Measurements from ENCODE around the gene SLC28A1.

The SLC28A1 gene

DNA sequence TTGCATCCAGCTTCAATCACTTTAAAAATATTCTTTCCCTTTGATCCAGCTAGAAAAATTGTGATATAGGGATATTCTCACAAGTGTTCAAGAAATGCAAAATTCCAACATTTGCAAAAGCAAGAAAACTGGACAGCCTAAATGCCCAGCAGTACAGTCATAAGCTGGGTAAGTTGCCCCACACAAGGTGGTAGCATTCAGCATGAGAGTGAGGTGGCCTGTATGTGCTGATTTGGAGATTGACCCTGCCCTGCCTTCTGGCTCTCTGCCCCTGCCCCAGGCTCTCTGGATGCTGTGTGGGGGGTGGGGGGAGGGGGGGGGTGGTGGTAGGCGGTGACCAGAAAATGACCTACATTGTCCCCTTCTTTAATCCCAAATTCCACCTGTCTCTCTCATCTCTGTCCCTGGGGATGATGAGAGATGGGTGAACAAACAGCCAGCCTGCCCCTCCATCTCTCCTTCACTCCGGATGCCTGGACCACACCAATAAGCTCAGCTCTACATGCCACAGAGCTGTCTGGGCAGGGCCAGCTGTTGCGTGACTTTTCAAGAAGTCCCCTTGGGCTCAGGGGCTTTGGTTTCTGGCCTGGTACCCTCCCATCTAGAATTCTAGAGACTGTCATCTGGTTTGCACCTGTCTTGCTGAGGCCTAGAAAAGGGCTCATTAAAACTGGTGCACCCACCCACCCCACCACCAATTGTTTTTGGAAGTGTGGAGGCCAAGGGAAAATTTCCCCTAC is 42.2 kb downstream of the SLC28A1 start:
- no peaks in the 10 kb centered on the region for H3K36me3 ChIP-seq (ENCODE audit: low read length)
- no peaks in the 10 kb centered on the region for H3K79me2 ChIP-seq (ENCODE audit: insufficient read depth, low read length)
- H2AFZ ChIP-seq (ENCODE audit: low read depth, low read length, severe bottlenecking) = no peak overlapping the region
- TF ChIP-seq, protein P1, sequence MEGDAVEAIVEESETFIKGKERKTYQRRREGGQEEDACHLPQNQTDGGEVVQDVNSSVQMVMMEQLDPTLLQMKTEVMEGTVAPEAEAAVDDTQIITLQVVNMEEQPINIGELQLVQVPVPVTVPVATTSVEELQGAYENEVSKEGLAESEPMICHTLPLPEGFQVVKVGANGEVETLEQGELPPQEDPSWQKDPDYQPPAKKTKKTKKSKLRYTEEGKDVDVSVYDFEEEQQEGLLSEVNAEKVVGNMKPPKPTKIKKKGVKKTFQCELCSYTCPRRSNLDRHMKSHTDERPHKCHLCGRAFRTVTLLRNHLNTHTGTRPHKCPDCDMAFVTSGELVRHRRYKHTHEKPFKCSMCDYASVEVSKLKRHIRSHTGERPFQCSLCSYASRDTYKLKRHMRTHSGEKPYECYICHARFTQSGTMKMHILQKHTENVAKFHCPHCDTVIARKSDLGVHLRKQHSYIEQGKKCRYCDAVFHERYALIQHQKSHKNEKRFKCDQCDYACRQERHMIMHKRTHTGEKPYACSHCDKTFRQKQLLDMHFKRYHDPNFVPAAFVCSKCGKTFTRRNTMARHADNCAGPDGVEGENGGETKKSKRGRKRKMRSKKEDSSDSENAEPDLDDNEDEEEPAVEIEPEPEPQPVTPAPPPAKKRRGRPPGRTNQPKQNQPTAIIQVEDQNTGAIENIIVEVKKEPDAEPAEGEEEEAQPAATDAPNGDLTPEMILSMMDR (IDR thresholded peaks at IDR 0.05; ENCODE audit: insufficient read depth, low read length, poor library complexity, severe bottlenecking) = no peak
- no peak for TF ChIP-seq EZH2phosphoT487 (conservative IDR thresholded peaks at IDR 0.05; ENCODE audit: low read length)
- no peaks in the 10 kb centered on the region for H4K20me1 ChIP-seq (ENCODE audit: low read depth, low read length)
- no peak overlapping the region for H3K9ac ChIP-seq (ENCODE audit: low read length)
- H3F3A ChIP-seq (ENCODE audit: insufficient read depth) = no peaks in the 10 kb centered on the region
- H3K4me3 ChIP-seq (ENCODE audit: insufficient read depth, low read length, poor library complexity, severe bottlenecking) = no peak overlapping the region
- H3K9me3 ChIP-seq (ENCODE audit: insufficient read depth, low read length) = no peaks in the 10 kb centered on the region
- no peak overlapping the region for H3K27ac ChIP-seq (ENCODE audit: low read depth, low read length)
- H3K9me2 ChIP-seq (replicated peaks; ENCODE audit: insufficient read depth, low read length) = no peaks in the 10 kb centered on the region
- no peaks in the 10 kb centered on the region for H3K27me3 ChIP-seq (ENCODE audit: low read length)
- no peak overlapping the region for H3K4me2 ChIP-seq (ENCODE audit: low read depth, low read length, poor library complexity, severe bottlenecking)

- Histone ChIP-seq H3K9ac (ENCODE audit: low read length) (no peak overlapping the region), H3F3A (ENCODE audit: insufficient read depth) (no peaks in the 10 kb centered on the region), H3K79me2 (ENCODE audit: insufficient read depth, low read length) (no peaks in the 10 kb centered on the region), H3K4me3 (ENCODE audit: insufficient read depth, low read length, poor library complexity, severe bottlenecking) (no peak overlapping the region), H3K36me3 (ENCODE audit: low read length) (no peaks in the 10 kb centered on the region), H3K27ac (ENCODE audit: low read depth, low read length) (no peak overlapping the region), H4K20me1 (ENCODE audit: low read depth, low read length) (no peaks in the 10 kb centered on the region), H3K4me2 (ENCODE audit: low read depth, low read length, poor library complexity, severe bottlenecking) (no peak overlapping the region), H3K27me3 (ENCODE audit: low read length) (no peaks in the 10 kb centered on the region), H3K9me3 (ENCODE audit: insufficient read depth, low read length) (no peaks in the 10 kb centered on the region), H3K9me2 (replicated peaks; ENCODE audit: insufficient read depth, low read length) (no peaks in the 10 kb centered on the region), H2AFZ (ENCODE audit: low read depth, low read length, severe bottlenecking) (no peak overlapping the region)
- TF ChIP-seq, protein P1 (IDR thresholded peaks at IDR 0.05; ENCODE audit: insufficient read depth, low read length, poor library complexity, severe bottlenecking) = no peak
- TF ChIP-seq EZH2phosphoT487 (conservative IDR thresholded peaks at IDR 0.05; ENCODE audit: low read length) = no peak
Measured at GRCh38 chr15:84928843-84929168, 44.3 kb downstream of the SLC28A1 start.

GRCh38 chr15:84929795-84930603 is 45.5 kb downstream of the SLC28A1 start:
- Histone ChIP-seq H3K27me3 (ENCODE audit: low read length) (no peaks in the 10 kb centered on the region), H3K9me2 (replicated peaks; ENCODE audit: insufficient read depth, low read length) (no peaks in the 10 kb centered on the region), H3K9ac (ENCODE audit: low read length) (no peak overlapping the region), H3K36me3 (ENCODE audit: low read length) (no peaks in the 10 kb centered on the region), H3K9me3 (ENCODE audit: insufficient read depth, low read length) (no peaks in the 10 kb centered on the region), H2AFZ (ENCODE audit: low read depth, low read length, severe bottlenecking) (no peak overlapping the region), H3K79me2 (ENCODE audit: insufficient read depth, low read length) (no peaks in the 10 kb centered on the region), H3K4me2 (ENCODE audit: low read depth, low read length, poor library complexity, severe bottlenecking) (no peak overlapping the region), H3K27ac (ENCODE audit: low read depth, low read length) (no peak overlapping the region), H3F3A (ENCODE audit: insufficient read depth) (no peaks in the 10 kb centered on the region), H4K20me1 (ENCODE audit: low read depth, low read length) (no peaks in the 10 kb centered on the region), H3K4me3 (ENCODE audit: insufficient read depth, low read length, poor library complexity, severe bottlenecking) (no peak overlapping the region)
- TF ChIP-seq EZH2phosphoT487 (conservative IDR thresholded peaks at IDR 0.05; ENCODE audit: low read length) = no peak
- TF ChIP-seq, protein P1 (IDR thresholded peaks at IDR 0.05; ENCODE audit: insufficient read depth, low read length, poor library complexity, severe bottlenecking) = no peak

All from SU-DHL-6 (cell line).